ENCODE data around the gene SLC9A1. TPM values are rescaled to one million over a fixed set of nuclear protein-coding genes. Genes with fewer than 3 reads are reported as not detected.

The SLC9A1 gene
- total and polyA plus RNA-seq, 2 of the 8 experiments (the other 6 are each of a cell fraction or from before 2014, with no cell fraction given) = 11.3 to 25.1 TPM

GRCh38 chr1:27139980-27140379 lies 14.9 kb downstream of the SLC9A1 start (continued):
- TF ChIP-seq, protein P1, sequence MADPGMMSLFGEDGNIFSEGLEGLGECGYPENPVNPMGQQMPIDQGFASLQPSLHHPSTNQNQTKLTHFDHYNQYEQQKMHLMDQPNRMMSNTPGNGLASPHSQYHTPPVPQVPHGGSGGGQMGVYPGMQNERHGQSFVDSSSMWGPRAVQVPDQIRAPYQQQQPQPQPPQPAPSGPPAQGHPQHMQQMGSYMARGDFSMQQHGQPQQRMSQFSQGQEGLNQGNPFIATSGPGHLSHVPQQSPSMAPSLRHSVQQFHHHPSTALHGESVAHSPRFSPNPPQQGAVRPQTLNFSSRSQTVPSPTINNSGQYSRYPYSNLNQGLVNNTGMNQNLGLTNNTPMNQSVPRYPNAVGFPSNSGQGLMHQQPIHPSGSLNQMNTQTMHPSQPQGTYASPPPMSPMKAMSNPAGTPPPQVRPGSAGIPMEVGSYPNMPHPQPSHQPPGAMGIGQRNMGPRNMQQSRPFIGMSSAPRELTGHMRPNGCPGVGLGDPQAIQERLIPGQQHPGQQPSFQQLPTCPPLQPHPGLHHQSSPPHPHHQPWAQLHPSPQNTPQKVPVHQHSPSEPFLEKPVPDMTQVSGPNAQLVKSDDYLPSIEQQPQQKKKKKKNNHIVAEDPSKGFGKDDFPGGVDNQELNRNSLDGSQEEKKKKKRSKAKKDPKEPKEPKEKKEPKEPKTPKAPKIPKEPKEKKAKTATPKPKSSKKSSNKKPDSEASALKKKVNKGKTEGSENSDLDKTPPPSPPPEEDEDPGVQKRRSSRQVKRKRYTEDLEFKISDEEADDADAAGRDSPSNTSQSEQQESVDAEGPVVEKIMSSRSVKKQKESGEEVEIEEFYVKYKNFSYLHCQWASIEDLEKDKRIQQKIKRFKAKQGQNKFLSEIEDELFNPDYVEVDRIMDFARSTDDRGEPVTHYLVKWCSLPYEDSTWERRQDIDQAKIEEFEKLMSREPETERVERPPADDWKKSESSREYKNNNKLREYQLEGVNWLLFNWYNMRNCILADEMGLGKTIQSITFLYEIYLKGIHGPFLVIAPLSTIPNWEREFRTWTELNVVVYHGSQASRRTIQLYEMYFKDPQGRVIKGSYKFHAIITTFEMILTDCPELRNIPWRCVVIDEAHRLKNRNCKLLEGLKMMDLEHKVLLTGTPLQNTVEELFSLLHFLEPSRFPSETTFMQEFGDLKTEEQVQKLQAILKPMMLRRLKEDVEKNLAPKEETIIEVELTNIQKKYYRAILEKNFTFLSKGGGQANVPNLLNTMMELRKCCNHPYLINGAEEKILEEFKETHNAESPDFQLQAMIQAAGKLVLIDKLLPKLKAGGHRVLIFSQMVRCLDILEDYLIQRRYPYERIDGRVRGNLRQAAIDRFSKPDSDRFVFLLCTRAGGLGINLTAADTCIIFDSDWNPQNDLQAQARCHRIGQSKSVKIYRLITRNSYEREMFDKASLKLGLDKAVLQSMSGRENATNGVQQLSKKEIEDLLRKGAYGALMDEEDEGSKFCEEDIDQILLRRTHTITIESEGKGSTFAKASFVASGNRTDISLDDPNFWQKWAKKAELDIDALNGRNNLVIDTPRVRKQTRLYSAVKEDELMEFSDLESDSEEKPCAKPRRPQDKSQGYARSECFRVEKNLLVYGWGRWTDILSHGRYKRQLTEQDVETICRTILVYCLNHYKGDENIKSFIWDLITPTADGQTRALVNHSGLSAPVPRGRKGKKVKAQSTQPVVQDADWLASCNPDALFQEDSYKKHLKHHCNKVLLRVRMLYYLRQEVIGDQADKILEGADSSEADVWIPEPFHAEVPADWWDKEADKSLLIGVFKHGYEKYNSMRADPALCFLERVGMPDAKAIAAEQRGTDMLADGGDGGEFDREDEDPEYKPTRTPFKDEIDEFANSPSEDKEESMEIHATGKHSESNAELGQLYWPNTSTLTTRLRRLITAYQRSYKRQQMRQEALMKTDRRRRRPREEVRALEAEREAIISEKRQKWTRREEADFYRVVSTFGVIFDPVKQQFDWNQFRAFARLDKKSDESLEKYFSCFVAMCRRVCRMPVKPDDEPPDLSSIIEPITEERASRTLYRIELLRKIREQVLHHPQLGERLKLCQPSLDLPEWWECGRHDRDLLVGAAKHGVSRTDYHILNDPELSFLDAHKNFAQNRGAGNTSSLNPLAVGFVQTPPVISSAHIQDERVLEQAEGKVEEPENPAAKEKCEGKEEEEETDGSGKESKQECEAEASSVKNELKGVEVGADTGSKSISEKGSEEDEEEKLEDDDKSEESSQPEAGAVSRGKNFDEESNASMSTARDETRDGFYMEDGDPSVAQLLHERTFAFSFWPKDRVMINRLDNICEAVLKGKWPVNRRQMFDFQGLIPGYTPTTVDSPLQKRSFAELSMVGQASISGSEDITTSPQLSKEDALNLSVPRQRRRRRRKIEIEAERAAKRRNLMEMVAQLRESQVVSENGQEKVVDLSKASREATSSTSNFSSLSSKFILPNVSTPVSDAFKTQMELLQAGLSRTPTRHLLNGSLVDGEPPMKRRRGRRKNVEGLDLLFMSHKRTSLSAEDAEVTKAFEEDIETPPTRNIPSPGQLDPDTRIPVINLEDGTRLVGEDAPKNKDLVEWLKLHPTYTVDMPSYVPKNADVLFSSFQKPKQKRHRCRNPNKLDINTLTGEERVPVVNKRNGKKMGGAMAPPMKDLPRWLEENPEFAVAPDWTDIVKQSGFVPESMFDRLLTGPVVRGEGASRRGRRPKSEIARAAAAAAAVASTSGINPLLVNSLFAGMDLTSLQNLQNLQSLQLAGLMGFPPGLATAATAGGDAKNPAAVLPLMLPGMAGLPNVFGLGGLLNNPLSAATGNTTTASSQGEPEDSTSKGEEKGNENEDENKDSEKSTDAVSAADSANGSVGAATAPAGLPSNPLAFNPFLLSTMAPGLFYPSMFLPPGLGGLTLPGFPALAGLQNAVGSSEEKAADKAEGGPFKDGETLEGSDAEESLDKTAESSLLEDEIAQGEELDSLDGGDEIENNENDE (IDR thresholded peaks at IDR 0.05; ENCODE audit: insufficient replicate concordance, low read length) = no peak
- TF ChIP-seq SUZ12 (IDR thresholded peaks at IDR 0.05; ENCODE audit: low read length) = no peak
- no peak for TF ChIP-seq SIRT6 (IDR thresholded peaks at IDR 0.05; ENCODE audit: low read length)
- TF ChIP-seq TBP (IDR thresholded peaks at IDR 0.05; ENCODE audit: low read depth, low read length) = no peak

Measured in H1 (cell line).